Neutrophil (primary cell): ENCODE data around the gene TFDP2.

Experiments
- H3K27ac ChIP-seq: fragments of 200-600 bp; sonication (generic); 2 replicates; pipeline ENCODE4 v1.5.1; 2016; ENCODE audit warnings: mild to moderate bottlenecking, moderate library complexity
- H3K27me3 ChIP-seq: fragments of 200-600 bp; sonication (generic); 2 replicates; pipeline ENCODE4 v1.6.0; 2016; ENCODE audit warnings: mild to moderate bottlenecking
- H3K36me3 ChIP-seq: fragments of 200-600 bp; sonication (generic); 2 replicates; pipeline ENCODE4 v1.5.1; 2017
- H3K4me1 ChIP-seq, 2 experiments: fragments of 200-600 bp in 1 of 2; sonication (generic) in 1 of 2; 1 replicate in 1 of 2; 2 replicates in 1 of 2; pipeline versions ENCODE4 v1.5.1 to v1.6.1; 2013 to 2016; ENCODE audit warnings: low read depth in 1 of 2, low read length in 1 of 2, mild to moderate bottlenecking in 1 of 2, moderate library complexity in 1 of 2; ENCODE audit not compliant: control insufficient read depth in 1 of 2, insufficient read depth in 1 of 2
- H3K4me3 ChIP-seq, 2 experiments: fragments of 200-600 bp in 1 of 2; sonication (generic) in 1 of 2; 1 replicate in 1 of 2; 2 replicates in 1 of 2; pipeline ENCODE4 v1.5.1; 2013 to 2016; ENCODE audit warnings: low read depth in 1 of 2, low read length in 1 of 2, mild to moderate bottlenecking in 1 of 2, moderate library complexity in 1 of 2
- H3K9me3 ChIP-seq: fragments of 200-600 bp; sonication (generic); 2 replicates; pipeline ENCODE4 v1.5.1; 2016
- TF ChIP-seq, protein P1 (sequence below): fragments of 200-600 bp; sonication (generic); IDR thresholded peaks from 2 replicates; pipeline ENCODE4 v1.5.1; 2016; ENCODE audit warnings: antibody characterized with exemption

TFDP2 gene

DNA sequence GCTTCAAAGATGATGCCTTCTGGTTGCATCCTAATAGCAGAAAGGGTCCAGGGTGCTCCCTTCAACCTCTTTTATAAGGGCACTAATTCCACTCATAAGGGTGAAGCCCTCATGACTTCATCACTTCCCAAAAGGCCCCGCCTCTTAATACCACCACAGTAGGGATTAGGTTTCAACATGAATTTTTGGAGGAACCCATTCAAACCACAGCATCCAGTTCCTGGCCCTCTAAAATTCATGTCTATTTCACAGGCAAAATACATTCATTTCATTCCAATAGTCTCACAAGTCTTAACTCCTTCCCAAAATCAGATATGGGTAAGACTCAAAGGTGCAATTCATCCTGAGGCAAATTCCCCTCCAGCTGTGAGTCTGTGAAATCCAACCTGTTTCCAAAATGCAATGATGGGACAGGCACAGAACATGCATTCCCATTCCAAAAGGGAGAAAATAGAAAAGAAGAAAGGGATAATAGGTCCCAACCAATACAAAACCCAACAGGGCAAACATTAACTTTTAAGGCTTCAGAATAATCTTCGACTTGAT lies 148.9 kb downstream of the TFDP2 start:
- Histone ChIP-seq H3K36me3 (peaks cover 15% of the 10 kb centered on the region), H3K4me3 (no peak overlapping the region), H3K27ac (no peak overlapping the region), H3K4me1 (no peaks in the 10 kb centered on the region), H3K9me3 (no peaks in the 10 kb centered on the region), H3K27me3 (no peaks in the 10 kb centered on the region)
- TF ChIP-seq, protein P1, sequence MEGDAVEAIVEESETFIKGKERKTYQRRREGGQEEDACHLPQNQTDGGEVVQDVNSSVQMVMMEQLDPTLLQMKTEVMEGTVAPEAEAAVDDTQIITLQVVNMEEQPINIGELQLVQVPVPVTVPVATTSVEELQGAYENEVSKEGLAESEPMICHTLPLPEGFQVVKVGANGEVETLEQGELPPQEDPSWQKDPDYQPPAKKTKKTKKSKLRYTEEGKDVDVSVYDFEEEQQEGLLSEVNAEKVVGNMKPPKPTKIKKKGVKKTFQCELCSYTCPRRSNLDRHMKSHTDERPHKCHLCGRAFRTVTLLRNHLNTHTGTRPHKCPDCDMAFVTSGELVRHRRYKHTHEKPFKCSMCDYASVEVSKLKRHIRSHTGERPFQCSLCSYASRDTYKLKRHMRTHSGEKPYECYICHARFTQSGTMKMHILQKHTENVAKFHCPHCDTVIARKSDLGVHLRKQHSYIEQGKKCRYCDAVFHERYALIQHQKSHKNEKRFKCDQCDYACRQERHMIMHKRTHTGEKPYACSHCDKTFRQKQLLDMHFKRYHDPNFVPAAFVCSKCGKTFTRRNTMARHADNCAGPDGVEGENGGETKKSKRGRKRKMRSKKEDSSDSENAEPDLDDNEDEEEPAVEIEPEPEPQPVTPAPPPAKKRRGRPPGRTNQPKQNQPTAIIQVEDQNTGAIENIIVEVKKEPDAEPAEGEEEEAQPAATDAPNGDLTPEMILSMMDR = no peak

DNA sequence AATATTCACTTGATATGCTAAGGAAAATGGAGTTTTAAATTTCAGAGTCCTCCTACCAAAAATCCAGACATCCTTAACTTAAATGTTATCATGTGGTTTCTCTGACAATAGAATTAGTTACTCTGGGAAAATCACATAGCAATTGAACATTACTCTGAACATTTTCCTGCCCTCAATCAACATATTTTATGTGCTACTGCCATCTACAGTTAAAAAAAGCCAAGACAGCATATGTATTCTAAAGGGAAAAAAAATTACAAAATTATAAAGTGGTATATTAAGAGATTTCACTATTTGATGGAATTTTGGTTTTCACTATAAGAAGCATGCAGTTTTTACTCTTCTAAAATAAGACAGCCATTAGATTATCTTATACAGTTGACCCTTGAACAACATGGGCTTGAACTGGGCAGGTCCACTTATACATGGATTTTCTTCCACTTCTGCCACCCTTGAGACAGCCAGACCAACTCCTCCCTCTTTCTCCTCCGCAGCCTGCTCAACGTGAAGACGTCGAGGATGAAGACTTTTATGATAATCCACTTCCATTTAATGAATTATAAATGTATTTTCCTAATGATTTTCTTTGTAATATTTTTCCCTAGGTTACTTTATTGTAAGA lies 150.6 kb downstream of the TFDP2 start:
- H3K9me3 ChIP-seq = no peaks in the 10 kb centered on the region
- H3K27ac ChIP-seq = no peak overlapping the region
- TF ChIP-seq, protein P1 = no peak
- H3K4me1 ChIP-seq = no peaks in the 10 kb centered on the region
- H3K36me3 ChIP-seq = peaks cover 10% of the 10 kb centered on the region
- no peaks in the 10 kb centered on the region for H3K27me3 ChIP-seq
- H3K4me3 ChIP-seq = no peak overlapping the region

DNA sequence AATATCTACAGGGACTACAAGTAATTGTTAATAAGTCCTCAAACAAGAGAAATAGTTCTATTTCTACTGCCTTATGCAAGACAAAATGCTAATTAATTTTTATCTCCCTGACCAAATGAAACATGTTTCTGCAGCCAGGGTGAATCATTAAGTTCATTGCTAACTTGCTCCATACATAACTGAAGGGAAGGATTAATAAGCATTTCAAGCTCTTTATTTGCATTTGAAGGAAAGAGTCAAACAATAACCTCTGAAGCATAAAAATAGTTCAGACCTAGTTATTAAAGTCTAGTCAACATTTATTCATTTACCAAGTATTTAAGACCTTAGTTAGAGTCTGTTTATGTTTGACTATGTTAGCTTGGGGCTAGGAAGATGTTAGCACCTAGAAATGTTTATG lies 152.9 kb downstream of the TFDP2 start:
- TF ChIP-seq, protein P1 = no peak
- H3K4me1 ChIP-seq = no peaks in the 10 kb centered on the region
- H3K27ac ChIP-seq = no peak overlapping the region
- peaks cover 13% of the 10 kb centered on the region for H3K36me3 ChIP-seq
- H3K4me3 ChIP-seq = no peak overlapping the region
- no peaks in the 10 kb centered on the region for H3K9me3 ChIP-seq
- no peaks in the 10 kb centered on the region for H3K27me3 ChIP-seq

DNA sequence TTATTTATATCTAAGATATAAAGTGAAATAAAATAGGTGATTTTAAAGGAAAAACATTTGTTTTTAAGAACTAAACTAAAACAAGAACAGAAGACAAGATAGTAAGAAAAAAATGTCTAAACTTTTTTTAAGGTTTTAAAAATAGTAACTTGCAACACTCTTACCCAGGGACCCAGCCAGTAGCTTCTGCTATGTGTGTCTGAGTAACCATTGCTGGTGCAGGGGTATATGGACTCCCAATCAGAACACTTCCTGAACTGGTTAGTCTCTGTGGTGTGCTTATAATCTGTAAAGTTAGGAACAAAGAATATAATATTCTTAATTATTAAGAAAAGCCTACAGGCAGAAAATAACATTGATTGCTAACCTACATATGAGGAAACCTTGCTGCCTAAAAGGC lies 154.5 kb downstream of the TFDP2 start:
- H3K4me3 ChIP-seq = no peak overlapping the region
- H3K27me3 ChIP-seq = no peaks in the 10 kb centered on the region
- H3K9me3 ChIP-seq = no peaks in the 10 kb centered on the region
- peaks cover 10% of the 10 kb centered on the region for H3K36me3 ChIP-seq
- TF ChIP-seq, protein P1 = no peak
- no peaks in the 10 kb centered on the region for H3K4me1 ChIP-seq
- H3K27ac ChIP-seq = no peak overlapping the region

DNA sequence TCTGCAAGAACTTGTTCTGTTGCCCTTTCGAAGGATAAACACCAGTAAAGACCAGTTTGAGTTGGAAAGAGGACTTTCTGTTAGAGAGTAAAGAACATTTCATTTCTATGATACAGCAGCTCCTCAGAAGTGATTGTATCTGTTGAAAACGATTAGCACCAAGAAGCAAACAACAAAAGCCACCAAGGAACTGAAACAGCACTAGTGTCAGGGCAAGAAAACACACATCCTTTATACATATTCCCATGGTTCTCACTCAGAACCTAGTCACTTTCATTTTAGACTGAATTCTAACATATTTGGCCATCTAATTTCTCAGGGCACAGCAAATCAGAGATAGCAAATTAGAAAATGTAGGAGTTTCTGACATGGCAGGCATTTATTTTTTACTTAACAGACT lies 156.8 kb downstream of the TFDP2 start:
- Histone ChIP-seq H3K4me1 (no peaks in the 10 kb centered on the region), H3K9me3 (no peaks in the 10 kb centered on the region), H3K27me3 (no peaks in the 10 kb centered on the region), H3K4me3 (no peak overlapping the region), H3K36me3 (peaks cover 16% of the 10 kb centered on the region), H3K27ac (no peak overlapping the region)
- TF ChIP-seq, protein P1 = no peak
